Stomach smooth muscle (tissue), 2 donors: ENCODE results near the gene POLA2.

ENCODE experiments used
- H3K27ac ChIP-seq: one replicate; pipeline ENCODE4 v1.7.0; 2013; ENCODE audit warnings: mild to moderate bottlenecking, low read length, inconsistent platforms
- H3K27me3 ChIP-seq, 2 donors: one replicate each; pipeline ENCODE4 v1.7.0; 2013; ENCODE audit warnings: low read length in 2 of 2; ENCODE audit not compliant: insufficient read depth in 2 of 2, control insufficient read depth in 1 of 2
- H3K36me3 ChIP-seq, 2 donors: one replicate each; pipeline ENCODE4 v1.7.0; 2013; ENCODE audit warnings: low read length in 2 of 2; ENCODE audit not compliant: control insufficient read depth in 2 of 2, insufficient read depth in 2 of 2
- H3K4me1 ChIP-seq: one replicate; pipeline ENCODE4 v1.7.0; 2013; ENCODE audit warnings: low read length; ENCODE audit not compliant: control insufficient read depth, insufficient read depth
- H3K4me3 ChIP-seq, 2 donors: one replicate each; pipeline ENCODE4 v1.7.0; 2013; ENCODE audit warnings: low read length in 2 of 2
- H3K9ac ChIP-seq, 2 donors: one replicate each; pipeline ENCODE4 v1.7.0; 2013; ENCODE audit warnings: low read length in 2 of 2, mild to moderate bottlenecking in 1 of 2
- H3K9me3 ChIP-seq, 2 donors: one replicate each; pipeline ENCODE4 v1.7.0; 2013; ENCODE audit warnings: low read length in 2 of 2; ENCODE audit not compliant: control insufficient read depth in 2 of 2
- donor health status: healthy.
- donor health status: Pancreatic carcinoma.

POLA2 gene

DNA sequence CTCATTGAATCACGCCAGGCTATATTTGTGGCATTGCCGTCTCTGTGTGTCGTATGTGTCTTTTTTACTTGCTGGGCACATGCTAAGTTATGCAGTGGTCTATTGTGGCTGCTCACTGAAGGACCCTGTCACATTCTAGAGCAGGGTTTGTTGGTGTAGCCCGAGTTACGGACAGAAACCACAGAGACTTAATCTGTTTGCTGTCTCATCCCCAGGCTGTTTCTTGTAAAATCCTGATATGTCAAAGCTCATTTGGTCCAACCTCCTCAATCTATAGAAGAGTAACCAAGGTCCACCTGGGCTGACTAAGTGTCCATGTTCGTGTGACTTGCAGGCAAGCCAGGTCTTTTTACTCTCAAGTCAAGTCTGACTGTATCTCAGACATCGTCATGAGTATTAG lies 76.9 kb downstream of the POLA2 start:
- Histone ChIP-seq H3K4me1 (peaks cover 12% of the 10 kb centered on the region), H3K36me3 (peaks cover 27 to 35% of the 10 kb centered on the region in 2 donors), H3K9me3 (no peaks in the 10 kb centered on the region), H3K27ac (no peak overlapping the region), H3K9ac (no peak overlapping the region), H3K27me3 (no peaks in the 10 kb centered on the region), H3K4me3 (no peak overlapping the region)

DNA sequence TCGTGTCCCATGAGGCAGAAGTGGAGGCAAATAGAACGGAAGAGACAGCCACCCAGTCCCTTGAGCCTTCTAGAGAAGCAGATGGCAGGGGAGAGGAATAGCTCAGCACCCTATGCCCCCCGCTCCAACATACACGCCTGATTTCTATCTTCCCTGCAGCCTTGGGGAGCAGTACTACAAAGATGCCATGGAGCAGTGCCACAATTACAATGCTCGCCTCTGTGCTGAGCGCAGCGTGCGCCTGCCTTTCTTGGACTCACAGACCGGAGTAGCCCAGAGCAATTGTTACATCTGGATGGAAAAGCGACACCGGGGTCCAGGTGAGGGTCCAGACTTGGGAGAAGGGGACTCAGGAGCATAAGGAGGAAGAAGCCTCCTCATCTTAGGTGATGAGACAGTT lies 78.5 kb downstream of the POLA2 start:
- no peaks in the 10 kb centered on the region for H3K9me3 ChIP-seq
- no peak overlapping the region for H3K9ac ChIP-seq
- no peak overlapping the region for H3K4me3 ChIP-seq
- H3K27me3 ChIP-seq = no peaks in the 10 kb centered on the region
- peaks cover 42 to 51% of the 10 kb centered on the region in 2 donors for H3K36me3 ChIP-seq
- H3K27ac ChIP-seq = no peak overlapping the region
- H3K4me1 ChIP-seq = peaks cover 4% of the 10 kb centered on the region

DNA sequence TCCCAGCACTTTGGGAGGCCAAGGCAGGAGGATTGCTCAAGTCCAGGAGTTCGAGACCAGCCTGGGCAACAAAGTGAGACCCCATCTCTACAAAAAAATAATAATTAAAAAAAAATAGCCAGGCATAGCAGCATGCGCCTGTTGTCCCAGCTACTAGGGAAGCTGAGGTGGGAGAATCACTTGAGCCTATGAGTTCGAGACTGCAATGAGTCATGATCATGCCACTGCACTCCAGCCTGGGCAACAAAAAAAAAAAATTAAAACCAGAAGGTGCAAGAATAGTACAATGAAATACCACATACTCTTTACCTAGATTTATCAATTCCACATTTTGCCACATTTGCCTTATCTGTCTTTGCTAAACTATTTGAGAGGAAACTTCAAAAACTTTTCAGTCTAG lies 80.1 kb downstream of the POLA2 start:
- Histone ChIP-seq H3K4me3 (no peak overlapping the region), H3K27me3 (no peaks in the 10 kb centered on the region), H3K9me3 (no peaks in the 10 kb centered on the region), H3K4me1 (no peaks in the 10 kb centered on the region), H3K9ac (no peak overlapping the region), H3K27ac (no peak overlapping the region), H3K36me3 (peaks cover 57 to 66% of the 10 kb centered on the region in 2 donors)
